HepG2 (cell line): ENCODE data around the gene RNF126.
A peak's percentile ranks its signal among the peaks of the same experiment; 100 is the strongest.

Experiments
- CTCF ChIP-seq: sonication (generic); formaldehyde crosslinking; IDR thresholded peaks from 2 replicates; pipeline ENCODE4 v1.5.0; 2020; ENCODE audit warnings: mild to moderate bottlenecking, missing genetic modification reagents, moderate library complexity
- NFYB ChIP-seq: sonication (generic); formaldehyde crosslinking; IDR thresholded peaks from 2 replicates; pipeline ENCODE4 v1.4.0; 2020; ENCODE audit warnings: missing genetic modification reagents
- NR2F6 ChIP-seq, 2 experiments: IDR thresholded peaks; 2 replicates each; pipeline ENCODE4 v1.6.1; 2016; ENCODE audit warnings: antibody characterized with exemption in 1 of 2, mild to moderate bottlenecking in 1 of 2
- POLR2A ChIP-seq, 2 experiments: IDR thresholded peaks; 2 replicates each; pipeline ENCODE4 v1.6.1; 2011; ENCODE audit warnings: low read depth in 2 of 2, low read length in 2 of 2, mild to moderate bottlenecking in 1 of 2, moderate library complexity in 1 of 2; ENCODE audit not compliant: insufficient read depth in 1 of 2
- TRIM24 ChIP-seq: sonication (generic); formaldehyde crosslinking; IDR thresholded peaks from 2 replicates; pipeline ENCODE4 v1.8.0; 2022; ENCODE audit warnings: mild to moderate bottlenecking, missing genetic modification reagents
- ZMAT5 ChIP-seq: sonication (generic); formaldehyde crosslinking; IDR thresholded peaks from 2 replicates; pipeline ENCODE4 v1.5.0; 2020; ENCODE audit warnings: mild to moderate bottlenecking, low read depth, missing genetic modification reagents, borderline replicate concordance
- ZNF660 ChIP-seq: sonication (generic); formaldehyde crosslinking; IDR thresholded peaks from 2 replicates; pipeline ENCODE4 v1.5.1; 2020; ENCODE audit warnings: mild to moderate bottlenecking, low read depth, missing genetic modification reagents, borderline replicate concordance
- ZNF776 ChIP-seq: sonication (generic); formaldehyde crosslinking; IDR thresholded peaks from 2 replicates; pipeline ENCODE4 v1.4.0; 2020; ENCODE audit warnings: mild to moderate bottlenecking, missing genetic modification reagents
- TF ChIP-seq, protein P1 (sequence below): sonication (generic); formaldehyde crosslinking; IDR thresholded peaks from 2 replicates; pipeline ENCODE4 v1.5.0; 2020; ENCODE audit warnings: missing genetic modification reagents
- TF ChIP-seq, protein P2 (sequence below): sonication (generic); formaldehyde crosslinking; IDR thresholded peaks from 2 replicates; pipeline ENCODE4 v1.5.1; 2020; ENCODE audit warnings: mild to moderate bottlenecking, missing genetic modification reagents, borderline replicate concordance

DNA sequence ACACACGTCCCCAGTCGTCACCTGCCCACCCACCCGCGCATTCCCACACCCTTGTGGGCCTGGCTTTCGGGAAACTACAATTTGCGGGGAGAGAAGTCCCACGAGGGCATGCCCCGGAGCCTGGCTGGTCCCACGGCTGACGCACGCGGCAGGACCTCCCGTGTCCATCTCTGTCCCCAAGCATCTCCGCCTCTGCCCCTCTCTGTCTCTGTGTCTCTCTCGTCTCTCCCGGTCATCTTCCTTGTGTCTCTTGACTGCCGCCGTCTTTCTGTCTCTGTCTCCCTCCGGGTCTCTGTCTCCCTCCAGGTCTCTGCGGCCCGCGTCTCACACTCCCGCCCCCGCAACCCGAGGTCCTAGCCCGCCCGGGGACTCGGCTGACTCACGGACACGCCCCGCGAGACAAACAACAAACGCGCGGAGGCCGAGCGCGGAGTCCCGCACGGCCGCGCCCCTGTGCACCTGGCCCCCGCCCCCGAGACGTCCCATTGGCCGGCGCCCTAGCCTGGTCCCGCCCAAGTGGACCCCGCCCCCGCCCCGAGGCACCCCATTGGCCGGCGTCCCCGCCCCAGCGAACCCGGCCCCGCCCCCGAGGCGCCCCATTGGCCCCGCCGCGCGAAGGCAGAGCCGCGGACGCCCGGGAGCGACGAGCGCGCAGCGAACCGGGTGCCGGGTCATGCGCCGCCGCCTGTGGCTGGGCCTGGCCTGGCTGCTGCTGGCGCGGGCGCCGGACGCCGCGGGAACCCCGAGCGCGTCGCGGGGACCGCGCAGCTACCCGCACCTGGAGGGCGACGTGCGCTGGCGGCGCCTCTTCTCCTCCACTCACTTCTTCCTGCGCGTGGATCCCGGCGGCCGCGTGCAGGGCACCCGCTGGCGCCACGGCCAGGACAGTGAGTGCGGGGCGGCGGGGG lies 23.5 kb downstream of the RNF126 start, which contains the start of gene FGF22:
- no peak for TF ChIP-seq CTCF
- TF ChIP-seq, protein P1, sequence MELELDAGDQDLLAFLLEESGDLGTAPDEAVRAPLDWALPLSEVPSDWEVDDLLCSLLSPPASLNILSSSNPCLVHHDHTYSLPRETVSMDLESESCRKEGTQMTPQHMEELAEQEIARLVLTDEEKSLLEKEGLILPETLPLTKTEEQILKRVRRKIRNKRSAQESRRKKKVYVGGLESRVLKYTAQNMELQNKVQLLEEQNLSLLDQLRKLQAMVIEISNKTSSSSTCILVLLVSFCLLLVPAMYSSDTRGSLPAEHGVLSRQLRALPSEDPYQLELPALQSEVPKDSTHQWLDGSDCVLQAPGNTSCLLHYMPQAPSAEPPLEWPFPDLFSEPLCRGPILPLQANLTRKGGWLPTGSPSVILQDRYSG (CRISPR knock-in tag) = no peak
- TF ChIP-seq ZNF660 = no peak
- TF ChIP-seq NR2F6 (IDR thresholded peaks at IDR 0.05) = no peak
- no peak for TF ChIP-seq NR2F6 (CRISPR knock-in tag; IDR thresholded peaks at IDR 0.05)
- no peak for TF ChIP-seq ZMAT5
- TF ChIP-seq, protein P2, sequence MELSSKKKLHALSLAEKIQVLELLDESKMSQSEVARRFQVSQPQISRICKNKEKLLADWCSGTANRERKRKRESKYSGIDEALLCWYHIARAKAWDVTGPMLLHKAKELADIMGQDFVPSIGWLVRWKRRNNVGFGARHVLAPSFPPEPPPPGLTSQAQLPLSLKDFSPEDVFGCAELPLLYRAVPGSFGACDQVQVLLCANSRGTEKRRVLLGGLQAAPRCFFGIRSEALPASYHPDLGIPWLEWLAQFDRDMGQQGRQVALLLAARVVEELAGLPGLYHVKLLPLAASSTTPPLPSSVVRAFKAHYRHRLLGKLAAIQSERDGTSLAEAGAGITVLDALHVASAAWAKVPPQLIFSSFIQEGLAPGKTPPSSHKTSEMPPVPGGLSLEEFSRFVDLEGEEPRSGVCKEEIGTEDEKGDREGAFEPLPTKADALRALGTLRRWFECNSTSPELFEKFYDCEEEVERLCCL (CRISPR knock-in tag) = no peak
- TF ChIP-seq POLR2A (IDR thresholded peaks at IDR 0.05; ENCODE audit: insufficient read depth in 1 of 2, low read depth in 2 of 2, low read length in 2 of 2) = no peak
- TF ChIP-seq NFYB (CRISPR knock-in tag) = peak; percentile 76
- no peak for TF ChIP-seq ZNF776 (CRISPR knock-in tag)
- TF ChIP-seq TRIM24 (CRISPR knock-in tag) = no peak
